ENCODE data around the gene PRKCH.
"Not testable (repeated sequence)": the region's sequence is repeated elsewhere in the genome, so short reads cannot be mapped to it uniquely, and the experiment has no call there.

Gene PRKCH

GRCh38 chr14:61529360-61529759 is 208.0 kb downstream of the PRKCH start:
- not testable (repeated sequence) for H3K9me3 ChIP-seq (ENCODE audit: control insufficient read depth, insufficient read depth, low read length); H3K4me1 ChIP-seq (ENCODE audit: control insufficient read depth, insufficient read depth, low read length); H3K4me3 ChIP-seq (ENCODE audit: low read depth, low read length); H3K27me3 ChIP-seq (ENCODE audit: control insufficient read depth, insufficient read depth, low read length); H3K36me3 ChIP-seq (ENCODE audit: control insufficient read depth, insufficient read depth, low read length); H3K9ac ChIP-seq (ENCODE audit: low read depth, low read length)

GRCh38 chr14:61530296-61530695 is 208.9 kb downstream of the PRKCH start:
- H3K4me1 ChIP-seq (ENCODE audit: control insufficient read depth, insufficient read depth, low read length): no peaks in the 10 kb centered on the region
- no peak overlapping the region for H3K9ac ChIP-seq (ENCODE audit: low read depth, low read length)
- H3K9me3 ChIP-seq (ENCODE audit: control insufficient read depth, insufficient read depth, low read length): no peaks in the 10 kb centered on the region
- no peaks in the 10 kb centered on the region for H3K36me3 ChIP-seq (ENCODE audit: control insufficient read depth, insufficient read depth, low read length)
- no peak overlapping the region for H3K4me3 ChIP-seq (ENCODE audit: low read depth, low read length)
- no peaks in the 10 kb centered on the region for H3K27me3 ChIP-seq (ENCODE audit: control insufficient read depth, insufficient read depth, low read length)

- no peak overlapping the region for H3K4me3 ChIP-seq (ENCODE audit: low read depth, low read length)
- H3K36me3 ChIP-seq (ENCODE audit: control insufficient read depth, insufficient read depth, low read length): no peaks in the 10 kb centered on the region
- no peaks in the 10 kb centered on the region for H3K27me3 ChIP-seq (ENCODE audit: control insufficient read depth, insufficient read depth, low read length)
- H3K9me3 ChIP-seq (ENCODE audit: control insufficient read depth, insufficient read depth, low read length): no peaks in the 10 kb centered on the region
- H3K9ac ChIP-seq (ENCODE audit: low read depth, low read length): no peak overlapping the region
- no peaks in the 10 kb centered on the region for H3K4me1 ChIP-seq (ENCODE audit: control insufficient read depth, insufficient read depth, low read length)
Measured at GRCh38 chr14:61530896-61531295, 209.5 kb downstream of the PRKCH start.

- Histone ChIP-seq H3K4me3 (ENCODE audit: low read depth, low read length) (no peak overlapping the region), H3K9me3 (ENCODE audit: control insufficient read depth, insufficient read depth, low read length) (no peaks in the 10 kb centered on the region), H3K36me3 (ENCODE audit: control insufficient read depth, insufficient read depth, low read length) (no peaks in the 10 kb centered on the region), H3K27me3 (ENCODE audit: control insufficient read depth, insufficient read depth, low read length) (no peaks in the 10 kb centered on the region), H3K9ac (ENCODE audit: low read depth, low read length) (no peak overlapping the region), H3K4me1 (ENCODE audit: control insufficient read depth, insufficient read depth, low read length) (no peaks in the 10 kb centered on the region)
Measured at GRCh38 chr14:61531465-61532122, 210.2 kb downstream of the PRKCH start.

GRCh38 chr14:61532123-61532505 is 210.7 kb downstream of the PRKCH start:
- Histone ChIP-seq H3K9me3 (ENCODE audit: control insufficient read depth, insufficient read depth, low read length) (no peaks in the 10 kb centered on the region), H3K4me1 (ENCODE audit: control insufficient read depth, insufficient read depth, low read length) (peaks cover 4% of the 10 kb centered on the region), H3K9ac (ENCODE audit: low read depth, low read length) (no peak overlapping the region), H3K36me3 (ENCODE audit: control insufficient read depth, insufficient read depth, low read length) (no peaks in the 10 kb centered on the region), H3K27me3 (ENCODE audit: control insufficient read depth, insufficient read depth, low read length) (no peaks in the 10 kb centered on the region), H3K4me3 (ENCODE audit: low read depth, low read length) (no peak overlapping the region)

GRCh38 chr14:61532763-61533162 is 211.4 kb downstream of the PRKCH start:
- H3K27me3 ChIP-seq (ENCODE audit: control insufficient read depth, insufficient read depth, low read length): no peaks in the 10 kb centered on the region
- H3K9me3 ChIP-seq (ENCODE audit: control insufficient read depth, insufficient read depth, low read length): no peaks in the 10 kb centered on the region
- H3K36me3 ChIP-seq (ENCODE audit: control insufficient read depth, insufficient read depth, low read length): no peaks in the 10 kb centered on the region
- no peak overlapping the region for H3K4me3 ChIP-seq (ENCODE audit: low read depth, low read length)
- H3K9ac ChIP-seq (ENCODE audit: low read depth, low read length): no peak overlapping the region
- H3K4me1 ChIP-seq (ENCODE audit: control insufficient read depth, insufficient read depth, low read length): peaks cover 10% of the 10 kb centered on the region

GRCh38 chr14:61533513-61534255 is 212.3 kb downstream of the PRKCH start:
- Histone ChIP-seq H3K9ac (ENCODE audit: low read depth, low read length) (no peak overlapping the region), H3K4me3 (ENCODE audit: low read depth, low read length) (no peak overlapping the region), H3K9me3 (ENCODE audit: control insufficient read depth, insufficient read depth, low read length) (no peaks in the 10 kb centered on the region), H3K27me3 (ENCODE audit: control insufficient read depth, insufficient read depth, low read length) (no peaks in the 10 kb centered on the region), H3K4me1 (ENCODE audit: control insufficient read depth, insufficient read depth, low read length) (peaks cover 15% of the 10 kb centered on the region), H3K36me3 (ENCODE audit: control insufficient read depth, insufficient read depth, low read length) (no peaks in the 10 kb centered on the region)

- no peak overlapping the region for H3K9ac ChIP-seq (ENCODE audit: low read depth, low read length)
- no peaks in the 10 kb centered on the region for H3K27me3 ChIP-seq (ENCODE audit: control insufficient read depth, insufficient read depth, low read length)
- H3K9me3 ChIP-seq (ENCODE audit: control insufficient read depth, insufficient read depth, low read length): no peaks in the 10 kb centered on the region
- H3K36me3 ChIP-seq (ENCODE audit: control insufficient read depth, insufficient read depth, low read length): no peaks in the 10 kb centered on the region
- no peak overlapping the region for H3K4me3 ChIP-seq (ENCODE audit: low read depth, low read length)
- peaks cover 15% of the 10 kb centered on the region for H3K4me1 ChIP-seq (ENCODE audit: control insufficient read depth, insufficient read depth, low read length)
Measured at GRCh38 chr14:61535032-61535431, 213.7 kb downstream of the PRKCH start.

- H3K4me3 ChIP-seq (ENCODE audit: low read depth, low read length): no peak overlapping the region
- no peaks in the 10 kb centered on the region for H3K9me3 ChIP-seq (ENCODE audit: control insufficient read depth, insufficient read depth, low read length)
- H3K27me3 ChIP-seq (ENCODE audit: control insufficient read depth, insufficient read depth, low read length): no peaks in the 10 kb centered on the region
- no peak overlapping the region for H3K9ac ChIP-seq (ENCODE audit: low read depth, low read length)
- peaks cover 15% of the 10 kb centered on the region for H3K4me1 ChIP-seq (ENCODE audit: control insufficient read depth, insufficient read depth, low read length)
- H3K36me3 ChIP-seq (ENCODE audit: control insufficient read depth, insufficient read depth, low read length): no peaks in the 10 kb centered on the region
Measured at GRCh38 chr14:61535458-61535857, 214.1 kb downstream of the PRKCH start.

GRCh38 chr14:61536661-61537562 is 215.5 kb downstream of the PRKCH start:
- Histone ChIP-seq H3K9ac (ENCODE audit: low read depth, low read length) (no peak overlapping the region), H3K27me3 (ENCODE audit: control insufficient read depth, insufficient read depth, low read length) (no peaks in the 10 kb centered on the region), H3K9me3 (ENCODE audit: control insufficient read depth, insufficient read depth, low read length) (no peaks in the 10 kb centered on the region), H3K4me1 (ENCODE audit: control insufficient read depth, insufficient read depth, low read length) (peaks cover 15% of the 10 kb centered on the region), H3K4me3 (ENCODE audit: low read depth, low read length) (no peak overlapping the region), H3K36me3 (ENCODE audit: control insufficient read depth, insufficient read depth, low read length) (no peaks in the 10 kb centered on the region)

- H3K9ac ChIP-seq (ENCODE audit: low read depth, low read length): no peak overlapping the region
- no peak overlapping the region for H3K4me3 ChIP-seq (ENCODE audit: low read depth, low read length)
- no peaks in the 10 kb centered on the region for H3K27me3 ChIP-seq (ENCODE audit: control insufficient read depth, insufficient read depth, low read length)
- peaks cover 15% of the 10 kb centered on the region for H3K4me1 ChIP-seq (ENCODE audit: control insufficient read depth, insufficient read depth, low read length)
- no peaks in the 10 kb centered on the region for H3K9me3 ChIP-seq (ENCODE audit: control insufficient read depth, insufficient read depth, low read length)
- H3K36me3 ChIP-seq (ENCODE audit: control insufficient read depth, insufficient read depth, low read length): no peaks in the 10 kb centered on the region
Measured at GRCh38 chr14:61537563-61538463, 216.4 kb downstream of the PRKCH start.

Data from iPS-15b (cell line).